Keratinocyte (primary cell): Measurements from ENCODE around the gene GADD45B.
A peak's percentile ranks its signal among the peaks of the same experiment; 100 is the strongest.

ENCODE experiments used
- EZH2 ChIP-seq: IDR thresholded peaks from one replicate; pipeline ENCODE4 v1.6.1; 2012; ENCODE audit warnings: inconsistent platforms, mild to moderate bottlenecking, low read length, moderate library complexity
- TF ChIP-seq, protein P1 (sequence below), 3 experiments: IDR thresholded peaks in 1 of 3; conservative IDR thresholded peaks in 1 of 3; optimal IDR thresholded peaks in 1 of 3; 2 replicates in 2 of 3; 3 replicates in 1 of 3; pipeline versions ENCODE3 to v1.5.1; 2011; ENCODE audit warnings: low read length in 3 of 3, mild to moderate bottlenecking in 3 of 3, moderate library complexity in 2 of 3, control low read depth in 1 of 3, inconsistent platforms in 1 of 3; ENCODE audit not compliant: insufficient read depth in 2 of 3; ENCODE audit errors: extremely low read depth in 1 of 3

GRCh38 chr19:2479556-2480194 lies 3.7 kb downstream of the GADD45B start:
- TF ChIP-seq, protein P1, sequence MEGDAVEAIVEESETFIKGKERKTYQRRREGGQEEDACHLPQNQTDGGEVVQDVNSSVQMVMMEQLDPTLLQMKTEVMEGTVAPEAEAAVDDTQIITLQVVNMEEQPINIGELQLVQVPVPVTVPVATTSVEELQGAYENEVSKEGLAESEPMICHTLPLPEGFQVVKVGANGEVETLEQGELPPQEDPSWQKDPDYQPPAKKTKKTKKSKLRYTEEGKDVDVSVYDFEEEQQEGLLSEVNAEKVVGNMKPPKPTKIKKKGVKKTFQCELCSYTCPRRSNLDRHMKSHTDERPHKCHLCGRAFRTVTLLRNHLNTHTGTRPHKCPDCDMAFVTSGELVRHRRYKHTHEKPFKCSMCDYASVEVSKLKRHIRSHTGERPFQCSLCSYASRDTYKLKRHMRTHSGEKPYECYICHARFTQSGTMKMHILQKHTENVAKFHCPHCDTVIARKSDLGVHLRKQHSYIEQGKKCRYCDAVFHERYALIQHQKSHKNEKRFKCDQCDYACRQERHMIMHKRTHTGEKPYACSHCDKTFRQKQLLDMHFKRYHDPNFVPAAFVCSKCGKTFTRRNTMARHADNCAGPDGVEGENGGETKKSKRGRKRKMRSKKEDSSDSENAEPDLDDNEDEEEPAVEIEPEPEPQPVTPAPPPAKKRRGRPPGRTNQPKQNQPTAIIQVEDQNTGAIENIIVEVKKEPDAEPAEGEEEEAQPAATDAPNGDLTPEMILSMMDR (optimal IDR thresholded peaks at IDR 0.05 in 1 of 3, IDR thresholded peaks at IDR 0.05 in 1 of 3, conservative IDR thresholded peaks at IDR 0.05 in 1 of 3; ENCODE audit: extremely low read depth in 1 of 3, insufficient read depth in 2 of 3, low read length in 3 of 3): peak; percentile 7 to 47 (median 17)
- TF ChIP-seq EZH2: no peak
